ENCODE results near the gene MUSTN1. TPM values are rescaled to one million over a fixed set of nuclear protein-coding genes. Genes with fewer than 3 reads are reported as not detected.

MUSTN1 gene
- total RNA-seq, 1 donor from 2014 or later, result 4.1 TPM

- no peak overlapping the region for H3K27ac Mint-ChIP-seq (ENCODE audit: unreplicated experiment)
- H3K36me3 Mint-ChIP-seq (ENCODE audit: low read depth), result peaks cover 3% of the 10 kb centered on the region
Observed at GRCh38 chr3:52856666-52857065, 21.8 kb upstream of the MUSTN1 start.

GRCh38 chr3:52854013-52854412 lies 19.2 kb upstream of the MUSTN1 start:
- Mint-ChIP-seq H3K27me3 (ENCODE audit: low read depth) (no peaks in the 10 kb centered on the region), H3K4me3 (no peak overlapping the region), H3K4me1 (peaks cover 25% of the 10 kb centered on the region), H3K9me3 (no peaks in the 10 kb centered on the region), H3K27ac (ENCODE audit: unreplicated experiment) (no peak overlapping the region), H3K36me3 (ENCODE audit: low read depth) (peaks cover 3% of the 10 kb centered on the region)
- DNase-seq (ENCODE audit: low read depth, low spot score), result no peak
- TF ChIP-seq CTCF (conservative IDR thresholded peaks at IDR 0.05), result no peak

More at GRCh38 chr3:52856666-52857065, 21.8 kb upstream of the MUSTN1 start:
- no peaks in the 10 kb centered on the region for H3K27me3 Mint-ChIP-seq (ENCODE audit: low read depth)
- H3K4me3 Mint-ChIP-seq, result no peak overlapping the region
- no peak for DNase-seq (ENCODE audit: low read depth, low spot score)
- peaks cover 19% of the 10 kb centered on the region for H3K4me1 Mint-ChIP-seq
- no peaks in the 10 kb centered on the region for H3K9me3 Mint-ChIP-seq
- TF ChIP-seq CTCF (conservative IDR thresholded peaks at IDR 0.05), result no peak

GRCh38 chr3:52852419-52852818 lies 17.6 kb upstream of the MUSTN1 start:
- H3K4me1 Mint-ChIP-seq, result peaks cover 25% of the 10 kb centered on the region
- DNase-seq (ENCODE audit: low read depth, low spot score), result no peak
- no peak overlapping the region for H3K27ac Mint-ChIP-seq (ENCODE audit: unreplicated experiment)
- TF ChIP-seq CTCF (conservative IDR thresholded peaks at IDR 0.05), result no peak
- H3K27me3 Mint-ChIP-seq (ENCODE audit: low read depth), result no peaks in the 10 kb centered on the region
- H3K36me3 Mint-ChIP-seq (ENCODE audit: low read depth), result peaks cover 3% of the 10 kb centered on the region
- no peak overlapping the region for H3K4me3 Mint-ChIP-seq
- no peaks in the 10 kb centered on the region for H3K9me3 Mint-ChIP-seq

GRCh38 chr3:52851348-52851747 lies 16.5 kb upstream of the MUSTN1 start:
- Mint-ChIP-seq H3K9me3 (no peaks in the 10 kb centered on the region), H3K36me3 (ENCODE audit: low read depth) (peaks cover 3% of the 10 kb centered on the region), H3K27me3 (ENCODE audit: low read depth) (no peaks in the 10 kb centered on the region), H3K4me1 (peaks cover 25% of the 10 kb centered on the region), H3K4me3 (no peak overlapping the region), H3K27ac (ENCODE audit: unreplicated experiment) (no peak overlapping the region)
- peak; percentile 53 for DNase-seq (ENCODE audit: low read depth, low spot score)
- peak; percentile 79 for TF ChIP-seq CTCF (conservative IDR thresholded peaks at IDR 0.05)

GRCh38 chr3:52849656-52850055 lies 14.8 kb upstream of the MUSTN1 start:
- peaks cover 3% of the 10 kb centered on the region for H3K36me3 Mint-ChIP-seq (ENCODE audit: low read depth)
- H3K4me3 Mint-ChIP-seq, result no peak overlapping the region
- DNase-seq (ENCODE audit: low read depth, low spot score), result no peak
- peaks cover 25% of the 10 kb centered on the region for H3K4me1 Mint-ChIP-seq
- H3K27ac Mint-ChIP-seq (ENCODE audit: unreplicated experiment), result no peak overlapping the region
- H3K27me3 Mint-ChIP-seq (ENCODE audit: low read depth), result no peaks in the 10 kb centered on the region
- no peak for TF ChIP-seq CTCF (conservative IDR thresholded peaks at IDR 0.05)
- H3K9me3 Mint-ChIP-seq, result no peaks in the 10 kb centered on the region

GRCh38 chr3:52848617-52849016 lies 13.8 kb upstream of the MUSTN1 start:
- H3K4me1 Mint-ChIP-seq, result peaks cover 25% of the 10 kb centered on the region
- H3K9me3 Mint-ChIP-seq, result no peaks in the 10 kb centered on the region
- no peak for TF ChIP-seq CTCF (conservative IDR thresholded peaks at IDR 0.05)
- H3K27me3 Mint-ChIP-seq (ENCODE audit: low read depth), result no peaks in the 10 kb centered on the region
- H3K27ac Mint-ChIP-seq (ENCODE audit: unreplicated experiment), result no peak overlapping the region
- no peak overlapping the region for H3K4me3 Mint-ChIP-seq
- no peak for DNase-seq (ENCODE audit: low read depth, low spot score)
- peaks cover 3% of the 10 kb centered on the region for H3K36me3 Mint-ChIP-seq (ENCODE audit: low read depth)
